Common myeloid progenitor, CD34-positive (primary cell): Measurements from ENCODE around the gene SEL1L3.

Source experiments
- CTCF ChIA-PET: fragments of 350-600 bp; sonication (Branson Sonifier 250); formaldehyde crosslinking; loops from one replicate; lab custom pipeline; 2021; ENCODE audit warnings: antibody characterized with exemption; lab: Charles Lee
- POLR2A ChIA-PET: fragments of 350-600 bp; sonication (Branson Sonifier 250); formaldehyde crosslinking; loops from one replicate; lab custom pipeline; 2021; ENCODE audit warnings: antibody characterized with exemption; lab: Charles Lee
- DNase-seq, 3 donors: peaks; one replicate each; pipeline versions ENCODE4 v3.0.0 to v3.0.0-alpha.2; 2013
- H3K27ac ChIP-seq, 2 experiments: 1 replicate in 1 of 2; 2 replicates in 1 of 2; pipeline ENCODE4 v1.7.0; 2013; ENCODE audit warnings: inconsistent platforms in 2 of 2, low read length in 2 of 2, mild to moderate bottlenecking in 2 of 2, low read depth in 1 of 2, moderate library complexity in 1 of 2; ENCODE audit not compliant: severe bottlenecking in 2 of 2, insufficient read depth in 1 of 2, poor library complexity in 1 of 2
- H3K27me3 ChIP-seq, 5 experiments: replicated peaks in 2 of 5; 1 replicate in 3 of 5; 2 replicates in 2 of 5; pipeline versions ENCODE4 v1.6.1 to v1.7.0; 2013; ENCODE audit warnings: low read length in 4 of 5, mild to moderate bottlenecking in 2 of 5, moderate library complexity in 2 of 5, inconsistent platforms in 1 of 5; ENCODE audit not compliant: insufficient read depth in 5 of 5, control insufficient read depth in 4 of 5
- H3K36me3 ChIP-seq, 4 experiments: 1 replicate in 2 of 4; 2 replicates in 2 of 4; pipeline versions ENCODE4 v1.6.1 to v1.7.0; 2013; ENCODE audit warnings: low read length in 3 of 4, control low read depth in 1 of 4, mild to moderate bottlenecking in 1 of 4; ENCODE audit not compliant: control insufficient read depth in 4 of 4, insufficient read depth in 4 of 4
- H3K4me1 ChIP-seq, 4 experiments: 1 replicate in 3 of 4; 2 replicates in 1 of 4; pipeline versions ENCODE4 v1.6.1 to v1.7.1; 2013; ENCODE audit warnings: low read length in 3 of 4, mild to moderate bottlenecking in 3 of 4, control low read depth in 1 of 4, inconsistent platforms in 1 of 4, moderate library complexity in 1 of 4; ENCODE audit not compliant: control insufficient read depth in 4 of 4, insufficient read depth in 4 of 4; ENCODE audit errors: control extremely low read depth in 1 of 4
- H3K4me3 ChIP-seq, 7 experiments: 1 replicate in 4 of 7; 2 replicates in 3 of 7; pipeline versions ENCODE4 v1.5.1 to v1.7.0; 2013; ENCODE audit warnings: mild to moderate bottlenecking in 7 of 7, low read length in 6 of 7, moderate library complexity in 6 of 7, inconsistent platforms in 2 of 7, low read depth in 2 of 7, control low read depth in 1 of 7; ENCODE audit not compliant: insufficient read depth in 4 of 7, control insufficient read depth in 1 of 7; ENCODE audit errors: extremely low read depth in 1 of 7
- H3K9me3 ChIP-seq, 5 experiments: 1 replicate in 4 of 5; 2 replicates in 1 of 5; pipeline versions ENCODE4 v1.6.1 to v1.7.1; 2013; ENCODE audit warnings: low read length in 4 of 5, mild to moderate bottlenecking in 2 of 5, inconsistent platforms in 1 of 5, low read depth in 1 of 5, moderate library complexity in 1 of 5; ENCODE audit not compliant: control insufficient read depth in 4 of 5, insufficient read depth in 2 of 5; ENCODE audit errors: control extremely low read depth in 1 of 5
- WGBS: methylation state at CpG from one replicate; pipeline ENCODE4 v1.1.5; 2013; ENCODE audit not compliant: insufficient coverage; 5-methylcytosine and 5-hydroxymethylcytosine counted together

SEL1L3 gene

DNA sequence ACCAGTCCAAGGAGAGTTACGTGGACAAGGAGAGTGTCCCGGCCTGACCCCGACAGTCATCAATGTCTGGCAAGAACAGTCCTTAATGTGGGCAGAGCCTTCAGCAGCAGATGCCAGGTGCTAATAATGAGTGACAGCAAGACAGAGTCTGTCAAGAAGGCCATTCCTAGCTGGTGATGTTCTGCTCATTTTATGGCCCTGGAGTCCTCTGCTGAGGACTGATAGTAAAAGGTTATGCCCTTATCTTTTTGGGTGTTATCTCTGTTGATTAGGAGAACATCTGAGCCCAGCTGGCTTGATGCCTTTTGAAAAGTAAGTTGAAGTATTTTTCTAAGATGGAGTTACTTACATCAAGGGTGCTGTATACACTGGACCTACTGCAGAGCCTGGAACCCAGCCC, 139.8 kb downstream of the SEL1L3 start:
- Histone ChIP-seq H3K4me3 (no peak overlapping the region), H3K4me1 (no peaks in the 10 kb centered on the region), H3K27me3 (no peaks in the 10 kb centered on the region), H3K36me3 (no peaks in the 10 kb centered on the region), H3K27ac (no peak overlapping the region), H3K9me3 (no peaks in the 10 kb centered on the region)
- no peak for DNase-seq
- ChIA-PET POLR2A (no interaction called here), CTCF (no interaction called here)
- WGBS = 92% methylated on average over 3 of the region's 3 CpGs

DNA sequence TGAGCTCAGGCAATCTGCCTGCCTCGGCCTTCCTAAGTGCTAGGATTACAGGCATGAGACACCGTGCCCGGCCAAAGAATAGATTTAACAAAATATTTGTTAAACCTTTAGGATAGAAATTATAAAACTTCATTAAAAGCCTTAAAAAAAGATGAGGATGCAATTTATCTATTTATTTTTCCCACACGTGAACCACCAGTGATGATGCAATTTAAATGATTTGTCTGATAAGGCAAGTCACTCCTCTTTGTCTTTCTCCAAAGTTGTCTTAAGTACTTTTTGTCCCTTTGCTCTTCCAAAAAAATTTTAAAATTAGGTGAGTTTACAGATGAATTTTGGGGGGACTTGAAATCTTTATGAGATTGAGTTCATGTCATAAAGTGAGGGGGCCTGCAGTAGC, 149.0 kb downstream of the SEL1L3 start:
- no peak overlapping the region for H3K27ac ChIP-seq
- POLR2A ChIA-PET = no interaction called here
- WGBS = no CpG with 5 or more reads among the region's 4 CpGs

DNA sequence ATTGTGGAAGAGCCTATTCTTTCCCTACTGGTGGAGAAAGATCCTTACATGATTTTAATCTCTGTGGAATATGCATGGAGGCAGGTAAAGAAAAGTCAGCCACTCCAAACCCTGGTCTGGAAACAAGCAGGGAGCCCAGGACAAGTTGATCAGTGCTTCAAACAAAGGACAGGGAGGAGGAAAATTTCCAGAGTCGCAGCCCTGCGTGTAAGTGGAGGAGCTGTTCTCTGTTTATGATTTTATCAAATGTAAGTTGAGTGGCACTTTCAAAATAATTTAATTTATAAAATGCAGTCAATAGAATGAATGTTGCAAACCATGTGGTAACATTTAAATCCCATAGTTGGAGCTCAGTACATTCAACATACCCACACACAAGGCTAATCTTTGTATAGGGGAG, 150.2 kb downstream of the SEL1L3 start:
- Histone ChIP-seq H3K4me3 (no peak overlapping the region), H3K27me3 (no peaks in the 10 kb centered on the region), H3K9me3 (no peaks in the 10 kb centered on the region), H3K27ac (no peak overlapping the region), H3K4me1 (no peaks in the 10 kb centered on the region), H3K36me3 (no peaks in the 10 kb centered on the region)
- no CpG with 5 or more reads among the region's 2 CpGs for WGBS
- no peak for DNase-seq
- POLR2A ChIA-PET = no interaction called here
- CTCF ChIA-PET = no interaction called here

More for the DNA sequence above, 149.0 kb downstream of the SEL1L3 start:
- H3K36me3 ChIP-seq = no peaks in the 10 kb centered on the region
- H3K27me3 ChIP-seq = no peaks in the 10 kb centered on the region
- no peaks in the 10 kb centered on the region for H3K4me1 ChIP-seq
- H3K4me3 ChIP-seq = no peak overlapping the region
- no peaks in the 10 kb centered on the region for H3K9me3 ChIP-seq
- CTCF ChIA-PET = no interaction called here
- no peak for DNase-seq

- H3K4me1 ChIP-seq = no peaks in the 10 kb centered on the region
- no peaks in the 10 kb centered on the region for H3K27me3 ChIP-seq
- CTCF ChIA-PET = no interaction called here
- H3K27ac ChIP-seq = no peak overlapping the region
- 69% methylated on average over 3 of the region's 3 CpGs for WGBS
- no peak overlapping the region for H3K4me3 ChIP-seq
- H3K36me3 ChIP-seq = no peaks in the 10 kb centered on the region
- H3K9me3 ChIP-seq = no peaks in the 10 kb centered on the region
- no peak for DNase-seq
- POLR2A ChIA-PET = no interaction called here
Measured at GRCh38 chr4:25710637-25711036, 152.2 kb downstream of the SEL1L3 start.

DNA sequence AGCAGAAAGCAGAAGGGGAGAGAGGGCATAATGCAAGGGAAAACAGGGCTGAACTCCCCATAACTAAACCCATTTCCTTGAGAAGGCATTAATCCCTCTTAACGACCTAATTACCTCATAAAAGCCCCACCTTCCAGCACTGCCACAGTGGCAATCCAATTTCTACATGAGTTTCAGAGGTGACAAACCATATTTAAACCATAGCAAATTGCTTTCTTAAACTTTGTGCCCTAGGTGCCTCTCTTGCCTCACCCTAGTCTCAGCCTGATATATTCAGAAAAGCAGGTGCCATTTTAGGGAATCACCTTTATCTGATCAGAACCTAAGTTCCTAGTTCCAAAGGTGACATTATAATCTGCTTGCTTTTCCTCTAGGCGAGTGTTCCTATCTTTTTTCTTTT, 158.3 kb downstream of the SEL1L3 start:
- ChIA-PET POLR2A (no interaction called here), CTCF (no interaction called here)
- WGBS = 88% methylated on average over 2 of the region's 2 CpGs
- Histone ChIP-seq H3K9me3 (no peaks in the 10 kb centered on the region), H3K4me3 (no peak overlapping the region), H3K36me3 (no peaks in the 10 kb centered on the region), H3K27ac (no peak overlapping the region), H3K27me3 (peaks cover 0 to 2% (median 0%) of the 10 kb centered on the region in 5 experiments), H3K4me1 (no peaks in the 10 kb centered on the region)
- DNase-seq = no peak

- DNase-seq = no peak
- no peaks in the 10 kb centered on the region for H3K9me3 ChIP-seq
- ChIA-PET POLR2A (no interaction called here), CTCF (no interaction called here)
- peaks cover 0 to 2% (median 0%) of the 10 kb centered on the region in 5 experiments for H3K27me3 ChIP-seq
- H3K36me3 ChIP-seq = no peaks in the 10 kb centered on the region
- H3K4me3 ChIP-seq = no peak overlapping the region
- 100% methylated on average over 2 of the region's 3 CpGs for WGBS
- H3K4me1 ChIP-seq = no peaks in the 10 kb centered on the region
- H3K27ac ChIP-seq = no peak overlapping the region
Measured at GRCh38 chr4:25703731-25704388, 158.9 kb downstream of the SEL1L3 start.

DNA sequence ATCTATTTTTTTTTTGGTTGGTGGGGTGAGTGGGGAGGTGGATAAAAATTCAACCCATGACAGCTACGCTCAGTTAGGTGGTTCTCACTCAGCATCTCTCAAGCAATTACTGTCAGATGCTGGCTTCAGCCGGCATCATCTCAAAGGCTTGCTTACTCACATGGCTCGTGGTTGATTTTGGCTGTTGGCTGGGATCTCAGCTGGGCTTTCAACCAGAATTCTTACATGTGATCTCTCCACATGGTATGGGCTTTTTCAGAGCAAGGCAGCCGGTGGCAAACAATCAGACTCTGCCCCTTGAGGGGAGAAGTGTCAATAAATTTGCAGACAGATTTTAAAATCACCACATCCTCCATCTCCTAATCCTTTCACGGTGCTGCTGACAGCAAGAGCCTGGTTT, 159.9 kb downstream of the SEL1L3 start:
- Histone ChIP-seq H3K27ac (no peak overlapping the region), H3K4me1 (no peaks in the 10 kb centered on the region), H3K36me3 (no peaks in the 10 kb centered on the region), H3K9me3 (no peaks in the 10 kb centered on the region), H3K4me3 (no peak overlapping the region), H3K27me3 (peaks cover 0 to 2% (median 0%) of the 10 kb centered on the region in 5 experiments)
- DNase-seq = peak in 1 of 3 donors; percentile 5
- 68% methylated on average over 4 of the region's 5 CpGs for WGBS
- ChIA-PET POLR2A (no interaction called here), CTCF (no interaction called here)
